ENCODE data around the gene ARSA.

The ARSA gene

GRCh38 chr22:50610041-50610451 lies 17.9 kb downstream of the ARSA start:
- no peaks in the 10 kb centered on the region for H3K9me3 ChIP-seq (ENCODE audit: control insufficient read depth, insufficient read depth, low read depth, low read length)
- CTCF ChIA-PET = interaction anchor here (0.6 to 1.4 kb wide), 2 partner anchors 32 to 173 kb away, joined by 3 read pairs; no protein-coding TSS in a partner anchor
- TF ChIP-seq, protein P1, sequence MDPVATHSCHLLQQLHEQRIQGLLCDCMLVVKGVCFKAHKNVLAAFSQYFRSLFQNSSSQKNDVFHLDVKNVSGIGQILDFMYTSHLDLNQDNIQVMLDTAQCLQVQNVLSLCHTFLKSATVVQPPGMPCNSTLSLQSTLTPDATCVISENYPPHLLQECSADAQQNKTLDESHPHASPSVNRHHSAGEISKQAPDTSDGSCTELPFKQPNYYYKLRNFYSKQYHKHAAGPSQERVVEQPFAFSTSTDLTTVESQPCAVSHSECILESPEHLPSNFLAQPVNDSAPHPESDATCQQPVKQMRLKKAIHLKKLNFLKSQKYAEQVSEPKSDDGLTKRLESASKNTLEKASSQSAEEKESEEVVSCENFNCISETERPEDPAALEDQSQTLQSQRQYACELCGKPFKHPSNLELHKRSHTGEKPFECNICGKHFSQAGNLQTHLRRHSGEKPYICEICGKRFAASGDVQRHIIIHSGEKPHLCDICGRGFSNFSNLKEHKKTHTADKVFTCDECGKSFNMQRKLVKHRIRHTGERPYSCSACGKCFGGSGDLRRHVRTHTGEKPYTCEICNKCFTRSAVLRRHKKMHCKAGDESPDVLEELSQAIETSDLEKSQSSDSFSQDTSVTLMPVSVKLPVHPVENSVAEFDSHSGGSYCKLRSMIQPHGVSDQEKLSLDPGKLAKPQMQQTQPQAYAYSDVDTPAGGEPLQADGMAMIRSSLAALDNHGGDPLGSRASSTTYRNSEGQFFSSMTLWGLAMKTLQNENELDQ (tag by site-specific recombination; IDR thresholded peaks at IDR 0.05; ENCODE audit: low read depth) = no peak
- TF ChIP-seq ZNF19 (tag by site-specific recombination; IDR thresholded peaks at IDR 0.05; ENCODE audit: low read depth) (no peak), ZNF211 (tag by site-specific recombination; IDR thresholded peaks at IDR 0.05; ENCODE audit: low read depth) (no peak), BCL11B (tag by site-specific recombination; IDR thresholded peaks at IDR 0.05; ENCODE audit: low read depth) (no peak), ZNF398 (tag by site-specific recombination; IDR thresholded peaks at IDR 0.05) (0 out of 2 replicates have a peak, but pooled peaks have one; percentile 23), HIC1 (tag by site-specific recombination; IDR thresholded peaks at IDR 0.05) (peak; percentile 58; the same call in 1 of the 2 replicates), ZNF510 (tag by site-specific recombination; IDR thresholded peaks at IDR 0.05; ENCODE audit: insufficient replicate concordance) (no peak), ZNF626 (tag by site-specific recombination; IDR thresholded peaks at IDR 0.05) (no peak), EGR2 (tag by site-specific recombination; IDR thresholded peaks at IDR 0.05; ENCODE audit: low read depth) (0 out of 2 replicates have a peak, but pooled peaks have one; percentile 13), SP3 (tag by site-specific recombination; IDR thresholded peaks at IDR 0.05) (no peak), ZFHX2 (tag by site-specific recombination; conservative IDR thresholded peaks at IDR 0.05) (peak; percentile 29; the same call in 1 of the 2 replicates)
- TF ChIP-seq, protein P2, sequence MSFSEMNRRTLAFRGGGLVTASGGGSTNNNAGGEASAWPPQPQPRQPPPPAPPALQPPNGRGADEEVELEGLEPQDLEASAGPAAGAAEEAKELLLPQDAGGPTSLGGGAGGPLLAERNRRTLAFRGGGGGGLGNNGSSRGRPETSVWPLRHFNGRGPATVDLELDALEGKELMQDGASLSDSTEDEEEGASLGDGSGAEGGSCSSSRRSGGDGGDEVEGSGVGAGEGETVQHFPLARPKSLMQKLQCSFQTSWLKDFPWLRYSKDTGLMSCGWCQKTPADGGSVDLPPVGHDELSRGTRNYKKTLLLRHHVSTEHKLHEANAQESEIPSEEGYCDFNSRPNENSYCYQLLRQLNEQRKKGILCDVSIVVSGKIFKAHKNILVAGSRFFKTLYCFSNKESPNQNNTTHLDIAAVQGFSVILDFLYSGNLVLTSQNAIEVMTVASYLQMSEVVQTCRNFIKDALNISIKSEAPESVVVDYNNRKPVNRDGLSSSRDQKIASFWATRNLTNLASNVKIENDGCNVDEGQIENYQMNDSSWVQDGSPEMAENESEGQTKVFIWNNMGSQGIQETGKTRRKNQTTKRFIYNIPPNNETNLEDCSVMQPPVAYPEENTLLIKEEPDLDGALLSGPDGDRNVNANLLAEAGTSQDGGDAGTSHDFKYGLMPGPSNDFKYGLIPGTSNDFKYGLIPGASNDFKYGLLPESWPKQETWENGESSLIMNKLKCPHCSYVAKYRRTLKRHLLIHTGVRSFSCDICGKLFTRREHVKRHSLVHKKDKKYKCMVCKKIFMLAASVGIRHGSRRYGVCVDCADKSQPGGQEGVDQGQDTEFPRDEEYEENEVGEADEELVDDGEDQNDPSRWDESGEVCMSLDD (tag by site-specific recombination; IDR thresholded peaks at IDR 0.05) = peak; percentile 46; the same call in 1 of the 2 replicates
- H3K36me3 ChIP-seq (ENCODE audit: control insufficient read depth in 2 of 2, insufficient read depth in 1 of 2, low read length in 2 of 2) = peaks cover 0 to 49% of the 10 kb centered on the region in 2 experiments; a peak in 1 of 3 replicates
- H3K27ac ChIP-seq (ENCODE audit: extremely low read depth, low read depth, low read length) = no peak overlapping the region
- peaks cover 4% of the 10 kb centered on the region; the same call in 1 of the 2 replicates for H3K4me1 ChIP-seq (ENCODE audit: control insufficient read depth, insufficient read depth, low read length)
- no peak overlapping the region for H3K4me3 ChIP-seq (ENCODE audit: low read depth, low read length)
- POLR2A ChIA-PET = no interaction called here

DNA sequence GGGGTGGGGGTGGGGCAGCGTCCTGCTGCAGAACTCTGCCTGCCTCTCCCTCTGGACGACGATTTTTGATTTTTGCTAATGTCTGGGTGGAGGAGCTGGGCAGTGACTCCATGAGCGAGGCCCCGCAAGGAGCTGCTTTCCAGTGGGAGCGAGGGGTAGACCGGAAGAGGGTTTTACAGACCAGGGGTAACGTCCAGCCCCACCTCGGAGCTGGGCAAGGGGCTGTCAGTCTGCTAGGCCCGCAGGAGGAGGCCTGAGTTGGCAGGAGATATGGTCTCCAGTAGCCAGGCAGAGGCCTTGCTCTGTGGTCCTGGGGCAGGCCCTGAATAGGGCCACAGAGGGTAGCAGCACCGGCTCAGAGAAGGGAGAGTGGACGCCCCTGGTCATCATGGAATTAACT lies 18.4 kb downstream of the ARSA start:
- peaks cover 0 to 53% of the 10 kb centered on the region in 2 experiments; a peak in 1 of 3 replicates for H3K36me3 ChIP-seq (ENCODE audit: control insufficient read depth in 2 of 2, insufficient read depth in 1 of 2, low read length in 2 of 2)
- ChIA-PET POLR2A (no interaction called here), CTCF (interaction anchor here (0.6 to 1.4 kb wide), 2 partner anchors 33 to 173 kb away, joined by 3 read pairs; no protein-coding TSS in a partner anchor)
- TF ChIP-seq ZNF174 (tag by site-specific recombination; IDR thresholded peaks at IDR 0.05) (no peak), ZBTB17 (tag by site-specific recombination; IDR thresholded peaks at IDR 0.05) (no peak), ELK4 (IDR thresholded peaks at IDR 0.05; ENCODE audit: borderline replicate concordance, low read depth, low read length) (no peak), BCL6B (tag by site-specific recombination; IDR thresholded peaks at IDR 0.05) (no peak), ZNF777 (tag by site-specific recombination; IDR thresholded peaks at IDR 0.05; ENCODE audit: borderline replicate concordance) (no peak), ZBTB44 (tag by site-specific recombination; IDR thresholded peaks at IDR 0.05) (no peak), GLIS2 (tag by site-specific recombination; IDR thresholded peaks at IDR 0.05) (no peak), PRDM1 (tag by site-specific recombination; IDR thresholded peaks at IDR 0.05) (no peak)

More for the DNA sequence above, 18.4 kb downstream of the ARSA start:
- H3K4me1 ChIP-seq (ENCODE audit: control insufficient read depth, insufficient read depth, low read length) = peaks cover 4% of the 10 kb centered on the region; the same call in 1 of the 2 replicates
- H3K4me3 ChIP-seq (ENCODE audit: low read depth, low read length) = no peak overlapping the region
- no peak overlapping the region for H3K27ac ChIP-seq (ENCODE audit: extremely low read depth, low read depth, low read length)
- no peaks in the 10 kb centered on the region for H3K9me3 ChIP-seq (ENCODE audit: control insufficient read depth, insufficient read depth, low read depth, low read length)
